LNCAP (cell line): Measurements from ENCODE around the gene RNF44.

Experiments used
- CTCF ChIP-seq: fragments of 450-650 bp; IDR thresholded peaks from 2 replicates; pipeline ENCODE4 v1.5.1; 2017; ENCODE audit warnings: mild to moderate bottlenecking

The RNF44 gene

GRCh38 chr5:176527246-176528222, 9.7 kb downstream of the RNF44 start:
- no peak for TF ChIP-seq CTCF

DNA sequence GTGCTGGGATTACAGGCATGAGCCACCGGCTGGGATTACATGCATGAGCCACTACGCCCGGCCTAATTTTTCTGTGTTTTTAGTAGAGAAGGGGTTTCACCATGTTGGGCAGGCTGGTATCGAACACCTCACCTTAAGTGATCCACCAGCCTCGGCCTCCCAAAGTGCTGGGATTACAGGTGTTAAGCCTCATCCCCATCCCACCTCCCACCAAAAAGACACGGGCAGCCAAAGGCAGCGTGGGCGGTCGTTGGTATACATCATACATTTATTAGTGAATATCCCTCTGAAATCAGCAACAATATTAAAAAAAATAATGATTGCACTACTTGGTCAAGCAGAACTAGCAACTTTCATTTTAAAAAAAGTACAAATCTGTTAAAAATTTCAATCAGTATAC, 10.7 kb downstream of the RNF44 start:
- TF ChIP-seq CTCF = no peak

DNA sequence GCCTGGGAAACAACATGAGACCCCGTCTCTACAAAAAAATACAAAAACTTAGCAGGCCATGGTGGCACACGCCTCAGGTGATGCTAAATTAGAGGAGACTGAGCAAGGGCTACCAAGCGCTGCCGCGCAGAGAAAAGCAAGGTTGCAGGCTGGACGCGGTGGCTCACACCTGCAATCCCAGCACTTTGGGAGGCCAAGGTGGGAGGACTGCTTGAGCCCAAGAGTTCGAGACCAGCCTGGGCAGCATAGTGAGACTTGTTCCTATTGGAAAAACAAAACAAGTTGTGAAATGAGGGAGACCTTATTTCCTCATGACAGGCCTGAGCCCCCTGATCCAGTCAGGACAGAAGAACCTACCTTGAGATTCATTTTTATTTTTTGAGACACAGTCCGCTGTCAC, 11.5 kb downstream of the RNF44 start:
- no peak for TF ChIP-seq CTCF

- TF ChIP-seq CTCF = no peak
These were observed 12.2 kb downstream of the RNF44 start for GRCh38 chr5:176524987-176525386.

- TF ChIP-seq CTCF = no peak
These were observed 13.1 kb downstream of the RNF44 start for GRCh38 chr5:176524138-176524537.

- TF ChIP-seq CTCF = no peak
These were observed 15.4 kb downstream of the RNF44 start for GRCh38 chr5:176521699-176522263.

GRCh38 chr5:176521286-176521685, 15.9 kb downstream of the RNF44 start:
- no peak for TF ChIP-seq CTCF
